ENCODE results near the gene TRAF5. TPM values are rescaled to one million over a fixed set of nuclear protein-coding genes. Genes with fewer than 3 reads are reported as not detected.

Gene TRAF5
- total RNA-seq, 1 donor from 2014 or later, result 17.9 TPM

GRCh38 chr1:211324992-211325775, 1.4 kb upstream of the TRAF5 start:
- no peaks in the 10 kb centered on the region for H3K9me3 Mint-ChIP-seq
- no peak for TF ChIP-seq CTCF (conservative IDR thresholded peaks at IDR 0.05)
- H3K27ac Mint-ChIP-seq, result peak overlapping the region; percentile 41
- H3K36me3 Mint-ChIP-seq, result no peaks in the 10 kb centered on the region
- no peak for DNase-seq (ENCODE audit: extremely low spot score, unreplicated experiment)
- H3K27me3 Mint-ChIP-seq, result peaks cover 18% of the 10 kb centered on the region
- H3K4me3 Mint-ChIP-seq, result peak overlapping the region; percentile 74
- H3K4me1 Mint-ChIP-seq (ENCODE audit: unreplicated experiment), result peaks cover 28% of the 10 kb centered on the region

- peak overlapping the region; percentile 69 for H3K27ac Mint-ChIP-seq
These were observed 499 bp upstream of the TRAF5 start for GRCh38 chr1:211326140-211326527.

GRCh38 chr1:211327346-211327921, 801 bp downstream of the TRAF5 start:
- H3K27me3 Mint-ChIP-seq, result peaks cover 18% of the 10 kb centered on the region
- H3K9me3 Mint-ChIP-seq, result no peaks in the 10 kb centered on the region
- H3K27ac Mint-ChIP-seq, result peak overlapping the region; percentile 70
- no peak for TF ChIP-seq CTCF (conservative IDR thresholded peaks at IDR 0.05)
- no peak for DNase-seq (ENCODE audit: extremely low spot score, unreplicated experiment)
- H3K36me3 Mint-ChIP-seq, result no peaks in the 10 kb centered on the region
- H3K4me3 Mint-ChIP-seq, result peak overlapping the region; percentile 93
- peaks cover 47% of the 10 kb centered on the region for H3K4me1 Mint-ChIP-seq (ENCODE audit: unreplicated experiment)

More at GRCh38 chr1:211326140-211326527, 499 bp upstream of the TRAF5 start:
- peaks cover 18% of the 10 kb centered on the region for H3K27me3 Mint-ChIP-seq
- H3K4me3 Mint-ChIP-seq, result peak overlapping the region; percentile 90
- no peak for DNase-seq (ENCODE audit: extremely low spot score, unreplicated experiment)
- H3K36me3 Mint-ChIP-seq, result no peaks in the 10 kb centered on the region
- peaks cover 37% of the 10 kb centered on the region for H3K4me1 Mint-ChIP-seq (ENCODE audit: unreplicated experiment)
- no peak for TF ChIP-seq CTCF (conservative IDR thresholded peaks at IDR 0.05)
- no peaks in the 10 kb centered on the region for H3K9me3 Mint-ChIP-seq

GRCh38 chr1:211328084-211328694, 1.6 kb downstream of the TRAF5 start:
- H3K4me1 Mint-ChIP-seq (ENCODE audit: unreplicated experiment), result peaks cover 53% of the 10 kb centered on the region
- peaks cover 18% of the 10 kb centered on the region for H3K27me3 Mint-ChIP-seq
- H3K4me3 Mint-ChIP-seq, result peak overlapping the region; percentile 93
- no peak for DNase-seq (ENCODE audit: extremely low spot score, unreplicated experiment)
- no peaks in the 10 kb centered on the region for H3K9me3 Mint-ChIP-seq
- peak overlapping the region; percentile 70 for H3K27ac Mint-ChIP-seq
- no peaks in the 10 kb centered on the region for H3K36me3 Mint-ChIP-seq
- no peak for TF ChIP-seq CTCF (conservative IDR thresholded peaks at IDR 0.05)

- peak overlapping the region; percentile 70 for H3K27ac Mint-ChIP-seq
- peak overlapping the region; percentile 54 for H3K4me3 Mint-ChIP-seq
- no peaks in the 10 kb centered on the region for H3K9me3 Mint-ChIP-seq
- H3K4me1 Mint-ChIP-seq (ENCODE audit: unreplicated experiment), result peaks cover 53% of the 10 kb centered on the region
- H3K36me3 Mint-ChIP-seq, result no peaks in the 10 kb centered on the region
- H3K27me3 Mint-ChIP-seq, result peaks cover 14% of the 10 kb centered on the region
- no peak for TF ChIP-seq CTCF (conservative IDR thresholded peaks at IDR 0.05)
- no peak for DNase-seq (ENCODE audit: extremely low spot score, unreplicated experiment)
These were observed 2.3 kb downstream of the TRAF5 start for GRCh38 chr1:211328866-211329475.
